ENCODE results near the gene MRPL20. TPM values are rescaled to one million over a fixed set of nuclear protein-coding genes. Genes with fewer than 3 reads are reported as not detected.

MRPL20 gene
- total RNA-seq, 1 donor from 2014 or later = 144 TPM

DNA sequence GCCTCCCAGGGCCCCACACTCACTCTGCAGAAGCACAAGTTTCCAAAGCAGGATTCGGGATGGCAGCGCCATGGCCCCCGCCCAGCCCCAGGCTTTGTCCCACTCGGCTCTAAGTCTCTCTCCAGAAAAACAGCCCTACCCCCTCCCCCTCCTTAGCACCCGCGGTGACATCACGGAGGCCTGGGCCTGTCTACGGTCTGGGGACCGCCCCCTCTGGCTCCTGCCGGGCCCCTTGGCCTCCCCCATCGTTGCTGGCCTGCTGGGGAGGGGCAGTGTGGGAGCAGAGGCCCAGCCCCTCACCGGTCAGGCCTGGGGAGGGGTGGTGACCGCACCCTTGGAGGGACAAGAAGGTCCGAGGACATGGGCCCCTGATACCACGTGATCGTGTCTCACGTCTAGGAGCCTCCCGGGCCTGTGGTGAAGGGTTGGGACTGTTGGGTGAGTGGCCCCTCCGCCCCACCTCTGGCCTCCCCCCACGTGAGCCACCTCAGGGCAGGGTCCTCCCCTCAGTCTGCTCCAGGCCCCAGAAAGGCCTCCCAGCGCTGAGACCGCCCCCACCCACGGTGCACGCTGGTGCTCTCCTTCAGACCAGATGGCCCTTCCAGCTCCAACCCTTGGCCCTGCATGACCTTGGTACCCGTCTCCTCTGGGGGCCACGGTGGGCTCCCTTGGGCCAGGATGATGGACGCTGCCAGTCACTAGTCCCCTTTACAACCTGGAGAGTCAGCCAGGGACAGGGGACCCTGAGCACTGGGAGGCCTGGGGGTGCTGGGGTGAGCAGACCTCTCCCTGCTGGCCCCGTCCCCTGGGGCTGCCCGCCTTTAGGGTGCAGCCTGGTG is 48.4 kb downstream of the MRPL20 start, which contains the start of gene MXRA8:
Gene MXRA8 (minus strand): TSS at position 123 of the 839 bp plus-strand sequence. CDS start 51 bp downstream, at position 72.
- DNase-seq = peak; percentile 88
- peak; percentile 61 for ATAC-seq (ENCODE audit: poor library complexity)
- intact Hi-C loops (cut with DNase I) = no loop called here

DNA sequence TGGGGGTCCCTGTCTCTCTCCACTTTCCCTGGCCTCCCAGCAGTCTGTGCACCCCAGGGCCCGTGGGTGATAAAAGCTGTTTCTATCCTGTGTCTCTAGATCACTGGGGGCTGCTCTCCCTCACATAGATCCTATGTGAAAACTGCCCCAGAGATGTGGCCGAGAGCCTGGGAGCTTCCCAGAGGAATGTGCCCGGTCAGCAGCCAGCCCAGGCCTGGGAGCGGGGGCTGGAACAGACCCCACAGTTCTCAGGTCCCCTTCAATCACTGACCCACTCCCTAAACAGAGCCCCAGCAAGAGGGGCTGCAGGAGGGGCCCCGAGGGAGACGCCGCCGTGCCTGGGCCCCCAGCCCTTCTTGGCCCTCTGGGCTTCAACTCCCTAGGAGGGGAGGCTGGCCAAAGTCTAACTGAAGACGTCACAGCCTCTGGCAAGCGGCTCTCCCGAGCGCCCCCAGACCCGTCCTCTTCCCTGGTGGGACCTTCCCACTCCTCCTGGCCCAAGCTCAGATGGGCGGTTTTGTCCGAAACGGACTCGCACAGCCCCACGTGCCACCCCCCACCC is 49.1 kb downstream of the MRPL20 start:
- DNase-seq (peak; percentile 37), ATAC-seq (ENCODE audit: poor library complexity) (no peak)
- intact Hi-C loops (cut with DNase I) = no loop called here

DNA sequence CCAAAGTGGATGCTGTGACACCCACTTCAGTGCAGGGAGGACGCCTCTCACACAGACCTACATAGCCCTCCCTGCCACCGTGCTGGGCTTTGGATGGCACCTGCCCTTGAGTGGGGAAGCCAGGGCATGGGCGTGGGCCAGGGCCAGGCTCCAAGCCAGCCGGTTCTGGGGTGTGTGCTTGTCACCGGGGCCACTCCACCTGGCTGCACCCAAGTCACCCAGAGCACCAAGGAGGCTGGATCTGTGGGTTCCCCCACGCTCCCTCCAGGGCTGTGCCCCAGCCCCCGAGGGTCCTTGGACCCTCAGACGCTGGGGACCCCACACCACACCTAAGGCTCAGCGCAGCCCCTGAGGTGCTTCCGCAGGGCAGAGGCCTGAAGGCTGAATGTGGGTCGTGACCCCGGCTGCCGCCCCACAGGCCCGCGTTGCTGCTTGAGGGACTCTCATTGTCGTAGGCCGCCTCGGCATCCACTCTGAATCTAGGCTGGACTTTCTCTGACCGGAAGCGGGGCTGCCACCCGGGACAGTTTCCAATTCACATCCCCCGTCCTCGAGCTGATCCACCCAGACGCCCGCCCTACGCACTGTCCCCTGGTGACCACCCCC is 50.2 kb downstream of the MRPL20 start:
- intact Hi-C loops (cut with DNase I) = no loop called here
- no peak for ATAC-seq (ENCODE audit: poor library complexity)
- no peak for DNase-seq

DNA sequence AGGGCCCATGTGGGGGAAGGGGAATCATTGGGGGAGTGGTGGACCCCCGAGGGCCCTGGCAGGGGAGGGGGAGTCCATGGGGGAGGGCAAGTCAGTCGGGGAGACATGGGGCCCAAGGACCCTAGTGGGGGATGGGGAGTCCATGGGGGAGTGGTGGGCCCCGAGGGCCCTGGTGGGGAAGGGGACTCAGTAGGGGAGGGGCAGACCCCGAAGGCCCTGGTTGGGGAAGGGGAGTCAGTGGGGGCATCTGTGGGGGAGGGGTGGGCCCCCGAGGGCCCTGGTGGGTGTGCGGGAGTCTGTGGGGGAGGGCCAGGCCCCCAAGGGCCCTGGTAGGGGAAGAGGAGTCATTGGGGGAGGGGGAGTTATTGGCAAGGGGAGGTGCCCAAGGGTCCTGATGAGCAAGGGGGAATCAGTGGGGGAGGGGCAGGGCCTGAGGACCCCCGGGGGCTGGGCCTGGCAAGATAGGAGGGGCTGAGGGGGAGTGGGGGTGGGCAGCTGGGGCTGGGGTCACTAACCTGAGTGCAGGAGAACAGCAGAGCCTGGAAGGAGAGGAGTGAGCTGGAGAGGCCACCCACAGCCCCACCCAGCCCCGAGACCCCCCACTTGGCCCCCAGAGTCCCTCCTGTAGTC is 50.8 kb downstream of the MRPL20 start:
- DNase-seq (no peak), ATAC-seq (ENCODE audit: poor library complexity) (no peak)
- intact Hi-C loops (cut with DNase I) = no loop called here

DNA sequence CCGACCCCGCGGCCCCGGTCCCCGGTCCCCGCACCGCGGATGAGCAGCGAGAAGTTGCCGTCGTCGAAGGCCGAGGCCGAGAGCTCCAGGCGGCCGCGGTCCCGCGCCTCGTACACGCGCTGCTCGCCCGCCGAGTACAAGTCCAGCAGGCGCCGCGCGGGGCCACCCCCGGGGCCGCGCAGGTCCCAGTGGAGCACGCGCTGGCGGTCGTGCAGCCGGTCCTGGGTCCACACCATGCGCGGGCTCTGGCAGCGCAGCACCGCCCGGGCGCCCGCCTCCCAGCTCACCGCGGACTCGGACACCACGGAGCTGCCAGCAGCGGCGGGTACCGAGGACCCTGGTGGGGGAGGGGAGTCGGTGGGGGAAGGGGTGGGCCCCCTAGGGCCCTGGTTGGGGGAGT is 51.7 kb downstream of the MRPL20 start:
- DNase-seq (no peak), ATAC-seq (ENCODE audit: poor library complexity) (no peak)
- intact Hi-C loops (cut with DNase I) = no loop called here

DNA sequence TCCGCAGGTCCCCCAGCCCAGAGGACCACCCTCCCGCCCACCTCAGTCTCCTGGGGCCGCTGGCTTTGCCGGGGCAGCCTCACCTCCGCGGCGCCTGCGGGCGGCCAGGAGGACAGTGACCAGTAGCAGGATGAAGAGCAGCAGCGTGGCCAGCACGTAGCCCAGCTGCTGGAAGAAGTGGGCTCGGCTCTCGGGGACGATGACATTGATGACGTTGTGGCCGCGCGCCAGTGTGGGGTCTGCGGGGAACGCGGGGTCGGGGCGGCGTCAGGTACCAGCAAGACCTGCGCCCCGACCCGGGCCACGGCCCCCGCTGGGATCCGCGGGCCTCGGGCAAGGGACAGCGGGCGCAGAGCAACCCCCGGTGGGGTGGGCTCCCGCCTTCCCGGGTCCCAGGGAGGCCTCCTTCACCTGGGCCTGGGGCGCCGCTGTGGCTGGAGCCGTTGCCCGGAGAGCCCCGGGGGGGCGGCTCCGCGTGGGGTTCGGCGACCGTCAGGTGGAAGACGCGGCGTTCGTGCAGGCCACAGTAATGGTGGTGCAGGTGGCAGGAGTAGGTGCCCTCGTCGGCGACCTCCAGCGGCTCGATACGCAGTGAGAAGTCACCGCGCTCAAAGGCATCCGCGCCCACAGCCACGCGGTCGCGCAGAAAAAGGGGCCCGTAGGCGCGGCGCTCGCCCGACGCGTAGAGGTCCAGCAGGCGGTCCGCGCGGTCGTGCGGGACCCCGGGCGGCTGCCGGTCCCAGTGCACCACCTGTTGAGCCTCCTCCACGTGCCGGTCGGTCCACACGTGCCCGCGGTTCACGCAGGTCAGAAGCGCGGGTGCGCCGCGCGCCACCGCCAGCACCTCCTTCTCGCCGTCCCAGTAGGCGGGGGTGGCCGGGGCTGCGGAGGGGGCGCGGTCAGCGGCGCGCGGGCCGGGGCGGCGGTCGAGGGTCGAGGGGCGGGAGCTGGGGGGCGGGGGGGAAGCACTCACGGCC is 52.5 kb downstream of the MRPL20 start:
- DNase-seq (no peak), ATAC-seq (ENCODE audit: poor library complexity) (no peak)
- intact Hi-C loops (cut with DNase I) = no loop called here

DNA sequence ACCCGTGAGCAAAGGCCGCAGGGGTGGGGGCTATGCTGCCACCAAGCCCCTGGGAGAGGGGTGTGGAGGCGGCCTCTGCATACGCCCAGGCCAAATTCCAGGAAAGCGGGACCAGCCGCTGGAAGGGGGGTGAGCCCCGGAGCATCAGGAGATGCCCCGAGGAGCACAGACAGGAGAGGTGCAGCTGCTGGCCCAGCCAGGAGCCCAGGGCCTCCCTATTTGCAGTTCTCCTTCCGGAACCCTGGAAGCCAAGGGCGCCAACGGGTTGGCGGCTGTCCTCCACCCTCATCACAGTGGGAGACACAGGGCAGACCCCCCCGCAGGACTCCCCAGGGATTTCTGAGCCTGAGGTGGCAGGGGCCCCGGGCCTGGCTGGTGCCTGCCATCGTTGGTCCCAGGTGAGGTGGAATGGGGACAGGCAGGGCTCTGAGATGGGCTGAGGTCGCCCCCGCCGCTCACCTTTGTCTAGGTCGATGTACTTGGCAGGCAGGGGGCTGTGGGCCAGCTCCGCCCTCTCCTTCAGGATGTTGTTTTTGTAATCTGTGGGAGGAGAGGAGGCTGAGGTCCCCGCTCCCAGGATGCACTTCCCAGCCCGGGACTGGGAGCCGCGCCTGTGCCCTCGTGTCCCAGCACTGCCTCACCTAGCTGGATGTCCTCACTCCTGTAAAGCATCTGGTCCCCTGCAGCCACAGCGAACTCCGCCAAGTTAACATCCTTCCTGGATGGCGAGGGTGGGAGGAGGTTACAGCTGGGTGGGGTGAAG is 53.5 kb downstream of the MRPL20 start:
- ATAC-seq (ENCODE audit: poor library complexity) = no peak
- intact Hi-C loops (cut with DNase I) = no loop called here
- DNase-seq = no peak

DNA sequence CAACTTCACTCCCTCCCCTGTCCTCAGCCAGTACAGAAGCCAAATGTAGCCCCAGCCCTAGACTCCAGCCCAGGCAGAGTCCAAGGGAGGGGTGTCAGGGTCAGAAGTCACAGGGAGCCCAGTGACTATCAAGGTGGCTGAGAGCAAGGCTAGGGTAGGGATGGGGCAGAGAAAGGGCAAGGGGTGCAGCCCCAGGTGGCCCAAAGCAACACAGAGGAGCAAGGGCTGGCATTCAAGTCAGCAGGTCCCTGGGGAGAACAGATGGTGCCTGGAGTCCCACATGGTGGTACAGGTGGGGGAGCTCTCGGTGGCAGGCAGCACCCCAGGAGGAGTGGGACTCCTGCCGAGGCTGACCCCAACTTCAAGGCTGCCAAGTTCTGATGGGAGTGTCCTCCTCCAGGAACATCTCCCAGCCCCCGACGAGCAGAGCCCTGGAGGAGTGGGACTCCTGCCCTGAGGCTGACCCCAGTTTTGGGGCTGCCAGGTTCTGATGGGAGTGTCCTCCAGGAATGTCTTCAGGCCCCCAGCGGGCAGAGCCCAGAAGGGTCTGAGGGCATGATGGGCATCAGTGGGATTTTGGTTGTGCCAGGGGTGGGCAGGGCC is 54.2 kb downstream of the MRPL20 start:
- no peak for DNase-seq
- ATAC-seq (ENCODE audit: poor library complexity) = no peak
- intact Hi-C loops (cut with DNase I) = no loop called here

Other genes with a start within 250 kb of the MRPL20 start
- gene TTLL10, start 233.4 kb downstream of the MRPL20 start, total RNA-seq = 0.22 TPM
- 0.32 TPM for gene TNFRSF18, start 200.7 kb downstream of the MRPL20 start, total RNA-seq
- gene TNFRSF4, start 193.1 kb downstream of the MRPL20 start, total RNA-seq = 2.1 TPM
- 110 TPM for gene SDF4, start 175.3 kb downstream of the MRPL20 start, total RNA-seq
- gene B3GALT6, start 175.1 kb downstream of the MRPL20 start, total RNA-seq = 8.6 TPM
- 0.51 TPM for gene C1QTNF12, start 160.6 kb downstream of the MRPL20 start, total RNA-seq
- gene UBE2J2, start 133.4 kb downstream of the MRPL20 start, total RNA-seq = 34.7 TPM
- gene SCNN1D, start 126.9 kb downstream of the MRPL20 start, total RNA-seq = 2.6 TPM
- gene ACAP3, start 99.4 kb downstream of the MRPL20 start, total RNA-seq = 56.3 TPM
- gene PUSL1, start 98.7 kb downstream of the MRPL20 start, total RNA-seq = 10.6 TPM
- 70.9 TPM for gene INTS11, start 82.6 kb downstream of the MRPL20 start, total RNA-seq
- 113 TPM for gene CPTP, start 82.5 kb downstream of the MRPL20 start, total RNA-seq
- 0.40 TPM for gene TAS1R3, start 76.0 kb downstream of the MRPL20 start, total RNA-seq
- 126 TPM for gene DVL1, start 57.9 kb downstream of the MRPL20 start, total RNA-seq
- 21.7 TPM for gene MXRA8, start 48.7 kb downstream of the MRPL20 start, total RNA-seq
- 271 TPM for gene AURKAIP1, start 32.1 kb downstream of the MRPL20 start, total RNA-seq
- gene CCNL2, start 8.0 kb downstream of the MRPL20 start, total RNA-seq = 45.7 TPM
- gene ANKRD65, start 14.0 kb upstream of the MRPL20 start, total RNA-seq = 1.8 TPM
- 17.1 TPM for gene VWA1, start 28.4 kb upstream of the MRPL20 start, total RNA-seq
- gene ATAD3C, start 42.4 kb upstream of the MRPL20 start, total RNA-seq = 0.94 TPM
- gene ATAD3B, start 64.5 kb upstream of the MRPL20 start, total RNA-seq = 7.9 TPM
- 18.5 TPM for gene ATAD3A, start 104.9 kb upstream of the MRPL20 start, total RNA-seq
- 7.5 TPM for gene TMEM240, start 133.3 kb upstream of the MRPL20 start, total RNA-seq
- 106 TPM for gene SSU72, start 167.6 kb upstream of the MRPL20 start, total RNA-seq
- 2.0 TPM for gene FNDC10, start 192.8 kb upstream of the MRPL20 start, total RNA-seq
- gene MIB2, start 208.2 kb upstream of the MRPL20 start, total RNA-seq = 110 TPM
- 25.1 TPM for gene MMP23B, start 224.9 kb upstream of the MRPL20 start, total RNA-seq

All from Right ventricle myocardium superior (tissue), 1 donor.